Activated naive CD4-positive, alpha-beta T cell (primary cell): ENCODE results near the gene TOR1AIP2.
"Not testable (repeated sequence)": the region's sequence is repeated elsewhere in the genome, so short reads cannot be mapped to it uniquely, and the experiment has no call there.

Experiments
- DNase-seq, 4 experiments: peaks; one replicate each; lab custom pipeline; 2025; lab: John Stamatoyannopoulos, UW

TOR1AIP2 gene

GRCh38 chr1:179807691-179808485 lies 69.7 kb downstream of the TOR1AIP2 start:
- DNase-seq: no peak

GRCh38 chr1:179807291-179807690 lies 70.3 kb downstream of the TOR1AIP2 start:
- no peak for DNase-seq

GRCh38 chr1:179806333-179806732 lies 71.3 kb downstream of the TOR1AIP2 start:
- DNase-seq: no peak

GRCh38 chr1:179805291-179806195 lies 72.1 kb downstream of the TOR1AIP2 start:
- DNase-seq: no peak

- DNase-seq: not testable (repeated sequence)
Measured at GRCh38 chr1:179804417-179804816, 73.2 kb downstream of the TOR1AIP2 start.

GRCh38 chr1:179803918-179804317 lies 73.7 kb downstream of the TOR1AIP2 start:
- no peak for DNase-seq

- DNase-seq: no peak
Measured at GRCh38 chr1:179803104-179803503, 74.5 kb downstream of the TOR1AIP2 start.

GRCh38 chr1:179800481-179800880 lies 77.1 kb downstream of the TOR1AIP2 start:
- no peak for DNase-seq

- DNase-seq: no peak
Measured at GRCh38 chr1:179798864-179799516, 78.6 kb downstream of the TOR1AIP2 start.

GRCh38 chr1:179798213-179798863 lies 79.3 kb downstream of the TOR1AIP2 start:
- DNase-seq: no peak

GRCh38 chr1:179794669-179795068 lies 82.9 kb downstream of the TOR1AIP2 start:
- no peak for DNase-seq

GRCh38 chr1:179794146-179794545 lies 83.5 kb downstream of the TOR1AIP2 start:
- no peak for DNase-seq

- DNase-seq: no peak
Measured at GRCh38 chr1:179793281-179793680, 84.3 kb downstream of the TOR1AIP2 start.
